GM23338 (cell line): ENCODE data around the gene DMRTB1. TPM values are rescaled to one million over a fixed set of nuclear protein-coding genes. Genes with fewer than 3 reads are reported as not detected.
A peak's percentile ranks its signal among the peaks of the same experiment; 100 is the strongest.

Experiments
- ATAC-seq: fragments of 200-7000 bp; cut with Tn5 transposase; 3 replicates; pipeline ENCODE4 v1.9.1; 2020
- DNase-seq: peaks from one replicate; pipeline ENCODE4 v3.0.0-alpha.2; 2015; ENCODE audit warnings: low spot score
- H2AFZ ChIP-seq: fragments of 200-600 bp; sonication (generic); 2 replicates; pipeline ENCODE4 v1.8.0; 2016; ENCODE audit warnings: antibody characterized with exemption, mild to moderate bottlenecking, moderate library complexity
- H3F3A ChIP-seq: fragments of 200-600 bp; sonication (generic); replicated peaks from 2 replicates; pipeline ENCODE4 v1.8.0; 2017; ENCODE audit warnings: antibody characterized with exemption, mixed run types, low read depth
- H3K27ac ChIP-seq: fragments of 200-600 bp; sonication (generic); 2 replicates; pipeline ENCODE4 v1.6.1; 2016; ENCODE audit warnings: low read depth
- H3K27me3 ChIP-seq: fragments of 200-600 bp; sonication (generic); 2 replicates; pipeline ENCODE4 v1.8.0; 2016; ENCODE audit warnings: mild to moderate bottlenecking, mixed run types, moderate library complexity; ENCODE audit not compliant: insufficient read depth
- H3K36me3 ChIP-seq: fragments of 200-600 bp; sonication (generic); 2 replicates; pipeline ENCODE4 v1.8.0; 2016; ENCODE audit warnings: mild to moderate bottlenecking; ENCODE audit not compliant: insufficient read depth
- H3K4me1 ChIP-seq: fragments of 200-600 bp; sonication (generic); 2 replicates; pipeline ENCODE4 v1.8.0; 2016; ENCODE audit warnings: mild to moderate bottlenecking, moderate library complexity; ENCODE audit not compliant: insufficient read depth
- H3K4me2 ChIP-seq: fragments of 200-600 bp; sonication (generic); 2 replicates; pipeline ENCODE4 v1.7.1; 2017; ENCODE audit warnings: mixed run types
- H3K4me3 ChIP-seq: fragments of 200-600 bp; sonication (generic); 2 replicates; pipeline ENCODE4 v1.6.1; 2016; ENCODE audit warnings: mixed run types
- H3K79me2 ChIP-seq: fragments of 200-600 bp; sonication (generic); replicated peaks from 2 replicates; pipeline ENCODE4 v1.8.0; 2017; ENCODE audit warnings: mild to moderate bottlenecking; ENCODE audit not compliant: insufficient read depth
- H3K9me2 ChIP-seq: fragments of 200-600 bp; sonication (generic); 2 replicates; pipeline ENCODE4 v1.8.0; 2017; ENCODE audit not compliant: insufficient read depth
- H4K20me1 ChIP-seq: fragments of 200-600 bp; sonication (generic); replicated peaks from 2 replicates; pipeline ENCODE4 v1.8.0; 2017; ENCODE audit warnings: mild to moderate bottlenecking; ENCODE audit not compliant: insufficient read depth
- H3K27ac Mint-ChIP-seq: 2 replicates; pipeline ENCODE4 v1.8.0; 2020; ENCODE audit warnings: inconsistent platforms, mild to moderate bottlenecking, moderate library complexity, mixed read lengths
- H3K27me3 Mint-ChIP-seq: 3 replicates; pipeline ENCODE4 v1.8.0; 2022; ENCODE audit warnings: low read depth, mild to moderate bottlenecking, moderate library complexity, mixed read lengths, inconsistent platforms; ENCODE audit not compliant: insufficient read depth, poor library complexity
- H3K36me3 Mint-ChIP-seq: 3 replicates; pipeline ENCODE4 v1.8.0; 2021; ENCODE audit warnings: low read depth, mild to moderate bottlenecking, inconsistent platforms, moderate library complexity, mixed read lengths
- H3K4me1 Mint-ChIP-seq: 3 replicates; pipeline ENCODE4 v1.8.0; 2020; ENCODE audit warnings: mild to moderate bottlenecking, inconsistent platforms, mixed read lengths
- H3K4me3 Mint-ChIP-seq: 3 replicates; pipeline ENCODE4 v1.8.0; 2021; ENCODE audit warnings: moderate library complexity, mild to moderate bottlenecking, inconsistent platforms, mixed read lengths
- H3K9me3 Mint-ChIP-seq: 3 replicates; pipeline ENCODE4 v1.8.0; 2020; ENCODE audit warnings: moderate library complexity, mild to moderate bottlenecking, inconsistent platforms, mixed read lengths
- EZH2 ChIP-seq: fragments of 200-600 bp; sonication (generic); IDR thresholded peaks from one replicate; pipeline ENCODE4 v1.8.0; 2017; ENCODE audit warnings: antibody characterized with exemption, mild to moderate bottlenecking, low read depth; ENCODE audit not compliant: unreplicated experiment
- JUNB ChIP-seq: IDR thresholded peaks from one replicate; pipeline ENCODE4 v1.6.1; 2016; ENCODE audit warnings: antibody characterized with exemption; ENCODE audit not compliant: unreplicated experiment
- POLR2AphosphoS5 ChIP-seq: IDR thresholded peaks from 2 replicates; pipeline ENCODE4 v1.6.1; 2016; ENCODE audit warnings: antibody characterized with exemption, low read depth
- REST ChIP-seq: IDR thresholded peaks from one replicate; pipeline ENCODE4 v1.6.1; 2018; ENCODE audit warnings: antibody characterized with exemption; ENCODE audit not compliant: unreplicated experiment
- STAT1 ChIP-seq: IDR thresholded peaks from one replicate; pipeline ENCODE4 v1.6.1; 2016; ENCODE audit warnings: antibody characterized with exemption; ENCODE audit not compliant: unreplicated experiment
- ZNF114 ChIP-seq: fragments of 250-450 bp; sonication (Bioruptor Pico); IDR thresholded peaks from 2 replicates; pipeline ENCODE4 v1.5.0; 2020; ENCODE audit warnings: mild to moderate bottlenecking, moderate library complexity
- polyA plus RNA-seq: library from polyadenylated mRNA; unstranded; fragments of >200 nt; fragmentation: Nextera tagmentation; extraction: Ambion mirVana; gene quantifications from 2 replicates; pipeline ENCODE4 v1.2.1, GENCODE V29; 2016
- total RNA-seq: library from RNA; depleted of rRNA; stranded (reverse); fragments of >200 nt; shearing (Covaris generic); gene quantifications from 2 replicates; pipeline ENCODE4 v1.2.3, GENCODE V29; 2014
- TF ChIP-seq, protein P1 (sequence below): fragments of 250-450 bp; sonication (Bioruptor Pico); IDR thresholded peaks from 2 replicates; pipeline ENCODE4 v1.5.0; 2020; ENCODE audit warnings: mild to moderate bottlenecking, moderate library complexity
- TF ChIP-seq, protein P2 (sequence below): IDR thresholded peaks from 2 replicates; pipeline ENCODE4 v1.6.1; 2016; ENCODE audit warnings: antibody characterized with exemption

Gene DMRTB1
- total and polyA plus RNA-seq, 2 experiments from 2014 or later, result 0.27 to 1.2 TPM

GRCh38 chr1:53503433-53504217 lies 44.4 kb downstream of the DMRTB1 start:
- no peaks in the 10 kb centered on the region for H3K9me2 ChIP-seq
- no peaks in the 10 kb centered on the region for H3K36me3 ChIP-seq
- H3K27ac ChIP-seq, result no peak overlapping the region
- Mint-ChIP-seq H3K4me1 (peaks cover 27% of the 10 kb centered on the region), H3K4me3 (no peak overlapping the region; the same call in 2 of the 3 replicates), H3K27me3 (peaks cover 24% of the 10 kb centered on the region), H3K27ac (no peak overlapping the region), H3K36me3 (no peaks in the 10 kb centered on the region; the same call in 2 of the 3 replicates), H3K9me3 (no peaks in the 10 kb centered on the region; the same call in 2 of the 3 replicates)
- no peak for DNase-seq
- peaks cover 5% of the 10 kb centered on the region; the same call in 1 of the 2 replicates for H3K4me1 ChIP-seq
- no peaks in the 10 kb centered on the region for H4K20me1 ChIP-seq
- no peaks in the 10 kb centered on the region for H3K27me3 ChIP-seq
- no peak overlapping the region for H3K4me3 ChIP-seq
- peak; percentile 6 for ATAC-seq
- H3K79me2 ChIP-seq, result no peaks in the 10 kb centered on the region
- H3K4me2 ChIP-seq, result no peak overlapping the region; the same call in 1 of the 2 replicates
- H3F3A ChIP-seq, result no peaks in the 10 kb centered on the region
- no peak for TF ChIP-seq EZH2
- no peak for TF ChIP-seq REST
- TF ChIP-seq ZNF114, result no peak
- TF ChIP-seq JUNB, result no peak
- TF ChIP-seq, protein P1, sequence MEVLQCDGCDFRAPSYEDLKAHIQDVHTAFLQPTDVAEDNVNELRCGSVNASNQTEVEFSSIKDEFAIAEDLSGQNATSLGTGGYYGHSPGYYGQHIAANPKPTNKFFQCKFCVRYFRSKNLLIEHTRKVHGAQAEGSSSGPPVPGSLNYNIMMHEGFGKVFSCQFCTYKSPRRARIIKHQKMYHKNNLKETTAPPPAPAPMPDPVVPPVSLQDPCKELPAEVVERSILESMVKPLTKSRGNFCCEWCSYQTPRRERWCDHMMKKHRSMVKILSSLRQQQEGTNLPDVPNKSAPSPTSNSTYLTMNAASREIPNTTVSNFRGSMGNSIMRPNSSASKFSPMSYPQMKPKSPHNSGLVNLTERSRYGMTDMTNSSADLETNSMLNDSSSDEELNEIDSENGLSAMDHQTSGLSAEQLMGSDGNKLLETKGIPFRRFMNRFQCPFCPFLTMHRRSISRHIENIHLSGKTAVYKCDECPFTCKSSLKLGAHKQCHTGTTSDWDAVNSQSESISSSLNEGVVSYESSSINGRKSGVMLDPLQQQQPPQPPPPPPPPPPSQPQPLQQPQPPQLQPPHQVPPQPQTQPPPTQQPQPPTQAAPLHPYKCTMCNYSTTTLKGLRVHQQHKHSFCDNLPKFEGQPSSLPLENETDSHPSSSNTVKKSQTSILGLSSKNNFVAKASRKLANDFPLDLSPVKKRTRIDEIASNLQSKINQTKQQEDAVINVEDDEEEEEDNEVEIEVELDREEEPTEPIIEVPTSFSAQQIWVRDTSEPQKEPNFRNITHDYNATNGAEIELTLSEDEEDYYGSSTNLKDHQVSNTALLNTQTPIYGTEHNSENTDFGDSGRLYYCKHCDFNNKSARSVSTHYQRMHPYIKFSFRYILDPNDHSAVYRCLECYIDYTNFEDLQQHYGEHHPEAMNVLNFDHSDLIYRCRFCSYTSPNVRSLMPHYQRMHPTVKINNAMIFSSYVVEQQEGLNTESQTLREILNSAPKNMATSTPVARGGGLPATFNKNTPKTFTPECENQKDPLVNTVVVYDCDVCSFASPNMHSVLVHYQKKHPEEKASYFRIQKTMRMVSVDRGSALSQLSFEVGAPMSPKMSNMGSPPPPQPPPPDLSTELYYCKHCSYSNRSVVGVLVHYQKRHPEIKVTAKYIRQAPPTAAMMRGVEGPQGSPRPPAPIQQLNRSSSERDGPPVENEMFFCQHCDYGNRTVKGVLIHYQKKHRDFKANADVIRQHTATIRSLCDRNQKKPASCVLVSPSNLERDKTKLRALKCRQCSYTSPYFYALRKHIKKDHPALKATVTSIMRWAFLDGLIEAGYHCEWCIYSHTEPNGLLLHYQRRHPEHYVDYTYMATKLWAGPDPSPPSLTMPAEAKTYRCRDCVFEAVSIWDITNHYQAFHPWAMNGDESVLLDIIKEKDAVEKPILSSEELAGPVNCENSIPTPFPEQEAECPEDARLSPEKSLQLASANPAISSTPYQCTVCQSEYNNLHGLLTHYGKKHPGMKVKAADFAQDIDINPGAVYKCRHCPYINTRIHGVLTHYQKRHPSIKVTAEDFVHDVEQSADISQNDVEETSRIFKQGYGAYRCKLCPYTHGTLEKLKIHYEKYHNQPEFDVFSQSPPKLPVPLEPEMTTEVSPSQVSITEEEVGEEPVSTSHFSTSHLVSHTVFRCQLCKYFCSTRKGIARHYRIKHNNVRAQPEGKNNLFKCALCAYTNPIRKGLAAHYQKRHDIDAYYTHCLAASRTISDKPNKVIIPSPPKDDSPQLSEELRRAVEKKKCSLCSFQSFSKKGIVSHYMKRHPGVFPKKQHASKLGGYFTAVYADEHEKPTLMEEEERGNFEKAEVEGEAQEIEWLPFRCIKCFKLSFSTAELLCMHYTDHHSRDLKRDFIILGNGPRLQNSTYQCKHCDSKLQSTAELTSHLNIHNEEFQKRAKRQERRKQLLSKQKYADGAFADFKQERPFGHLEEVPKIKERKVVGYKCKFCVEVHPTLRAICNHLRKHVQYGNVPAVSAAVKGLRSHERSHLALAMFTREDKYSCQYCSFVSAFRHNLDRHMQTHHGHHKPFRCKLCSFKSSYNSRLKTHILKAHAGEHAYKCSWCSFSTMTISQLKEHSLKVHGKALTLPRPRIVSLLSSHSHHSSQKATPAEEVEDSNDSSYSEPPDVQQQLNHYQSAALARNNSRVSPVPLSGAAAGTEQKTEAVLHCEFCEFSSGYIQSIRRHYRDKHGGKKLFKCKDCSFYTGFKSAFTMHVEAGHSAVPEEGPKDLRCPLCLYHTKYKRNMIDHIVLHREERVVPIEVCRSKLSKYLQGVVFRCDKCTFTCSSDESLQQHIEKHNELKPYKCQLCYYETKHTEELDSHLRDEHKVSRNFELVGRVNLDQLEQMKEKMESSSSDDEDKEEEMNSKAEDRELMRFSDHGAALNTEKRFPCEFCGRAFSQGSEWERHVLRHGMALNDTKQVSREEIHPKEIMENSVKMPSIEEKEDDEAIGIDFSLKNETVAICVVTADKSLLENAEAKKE (CRISPR knock-in tag), result no peak
- TF ChIP-seq STAT1, result no peak
- TF ChIP-seq, protein P2, sequence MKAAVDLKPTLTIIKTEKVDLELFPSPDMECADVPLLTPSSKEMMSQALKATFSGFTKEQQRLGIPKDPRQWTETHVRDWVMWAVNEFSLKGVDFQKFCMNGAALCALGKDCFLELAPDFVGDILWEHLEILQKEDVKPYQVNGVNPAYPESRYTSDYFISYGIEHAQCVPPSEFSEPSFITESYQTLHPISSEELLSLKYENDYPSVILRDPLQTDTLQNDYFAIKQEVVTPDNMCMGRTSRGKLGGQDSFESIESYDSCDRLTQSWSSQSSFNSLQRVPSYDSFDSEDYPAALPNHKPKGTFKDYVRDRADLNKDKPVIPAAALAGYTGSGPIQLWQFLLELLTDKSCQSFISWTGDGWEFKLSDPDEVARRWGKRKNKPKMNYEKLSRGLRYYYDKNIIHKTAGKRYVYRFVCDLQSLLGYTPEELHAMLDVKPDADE, result no peak
- no peak for TF ChIP-seq POLR2AphosphoS5
- peak overlapping the region; percentile 90 for H2AFZ ChIP-seq
